OCI-LY1 (cell line): ENCODE data around the gene CRADD.

Experiments used
- EZH2 ChIP-seq: fragments of 200-600 bp; sonication (generic), shearing (Covaris generic); IDR thresholded peaks from 2 replicates; pipeline ENCODE4 v1.8.0; 2017; ENCODE audit warnings: borderline replicate concordance, mixed run types, mild to moderate bottlenecking, antibody characterized with exemption, low read length, moderate library complexity, mixed read lengths
- TF ChIP-seq, protein P1 (sequence below): fragments of 200-600 bp; sonication (generic), shearing (Covaris generic); IDR thresholded peaks from 2 replicates; pipeline ENCODE4 v1.5.1; 2017; ENCODE audit warnings: mild to moderate bottlenecking, antibody characterized with exemption, low read length, moderate library complexity, mixed read lengths

DNA sequence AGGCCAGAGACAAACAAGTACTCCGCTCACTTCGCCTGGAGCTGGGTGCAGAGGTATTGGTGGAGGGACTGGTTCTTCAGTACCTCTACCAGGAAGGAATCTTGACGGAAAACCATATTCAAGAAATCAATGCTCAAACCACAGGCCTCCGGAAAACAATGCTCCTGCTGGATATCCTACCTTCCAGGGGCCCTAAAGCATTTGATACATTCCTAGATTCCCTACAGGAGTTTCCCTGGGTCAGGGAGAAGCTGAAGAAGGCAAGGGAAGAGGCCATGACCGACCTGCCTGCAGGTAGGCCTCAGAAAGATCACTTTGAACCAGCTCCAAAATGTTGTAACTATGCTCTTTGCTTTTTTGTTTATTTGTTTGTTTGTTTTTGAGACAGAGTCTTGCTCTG, 1.6 kb downstream of the CRADD start:
- TF ChIP-seq, protein P1, sequence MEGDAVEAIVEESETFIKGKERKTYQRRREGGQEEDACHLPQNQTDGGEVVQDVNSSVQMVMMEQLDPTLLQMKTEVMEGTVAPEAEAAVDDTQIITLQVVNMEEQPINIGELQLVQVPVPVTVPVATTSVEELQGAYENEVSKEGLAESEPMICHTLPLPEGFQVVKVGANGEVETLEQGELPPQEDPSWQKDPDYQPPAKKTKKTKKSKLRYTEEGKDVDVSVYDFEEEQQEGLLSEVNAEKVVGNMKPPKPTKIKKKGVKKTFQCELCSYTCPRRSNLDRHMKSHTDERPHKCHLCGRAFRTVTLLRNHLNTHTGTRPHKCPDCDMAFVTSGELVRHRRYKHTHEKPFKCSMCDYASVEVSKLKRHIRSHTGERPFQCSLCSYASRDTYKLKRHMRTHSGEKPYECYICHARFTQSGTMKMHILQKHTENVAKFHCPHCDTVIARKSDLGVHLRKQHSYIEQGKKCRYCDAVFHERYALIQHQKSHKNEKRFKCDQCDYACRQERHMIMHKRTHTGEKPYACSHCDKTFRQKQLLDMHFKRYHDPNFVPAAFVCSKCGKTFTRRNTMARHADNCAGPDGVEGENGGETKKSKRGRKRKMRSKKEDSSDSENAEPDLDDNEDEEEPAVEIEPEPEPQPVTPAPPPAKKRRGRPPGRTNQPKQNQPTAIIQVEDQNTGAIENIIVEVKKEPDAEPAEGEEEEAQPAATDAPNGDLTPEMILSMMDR: no peak
- no peak for TF ChIP-seq EZH2
